SKM-1 (cell line): Measurements from ENCODE around the gene CD34.
"Not testable (repeated sequence)": the region's sequence is repeated elsewhere in the genome, so short reads cannot be mapped to it uniquely, and the experiment has no call there.

Experiments
- DNase-seq: peaks from one replicate; lab custom pipeline; 2025; ENCODE audit not compliant: unreplicated experiment; lab: John Stamatoyannopoulos, UW

Gene CD34

DNA sequence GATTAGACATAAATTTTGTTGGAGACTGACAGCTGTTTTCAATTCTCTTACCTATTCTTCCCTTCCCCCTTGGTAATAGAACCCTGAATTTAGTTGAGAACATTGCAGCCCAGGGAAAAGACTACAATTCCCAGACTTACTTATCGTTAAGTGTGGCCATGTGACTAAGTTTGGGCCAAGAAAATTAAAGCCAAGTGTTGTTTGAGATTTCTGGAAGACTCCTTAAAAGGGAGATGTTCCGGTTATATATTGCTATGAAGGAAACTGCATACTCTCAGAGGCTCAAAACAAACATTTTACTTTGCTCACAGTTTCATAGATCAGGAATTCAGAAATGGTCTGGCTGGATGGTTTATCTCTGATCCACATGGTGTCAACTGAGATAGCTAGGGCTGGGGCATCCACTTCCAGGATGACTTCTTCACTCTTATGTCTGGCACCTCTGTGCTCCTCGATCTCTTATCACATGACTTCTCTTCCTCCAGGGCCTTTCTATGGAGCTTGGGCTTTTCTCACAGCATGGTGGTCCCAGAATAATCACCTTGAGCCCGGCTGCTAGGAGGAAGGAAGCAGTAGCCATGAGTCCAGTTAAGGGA lies 22.4 kb upstream of the CD34 start:
- DNase-seq = no peak

DNA sequence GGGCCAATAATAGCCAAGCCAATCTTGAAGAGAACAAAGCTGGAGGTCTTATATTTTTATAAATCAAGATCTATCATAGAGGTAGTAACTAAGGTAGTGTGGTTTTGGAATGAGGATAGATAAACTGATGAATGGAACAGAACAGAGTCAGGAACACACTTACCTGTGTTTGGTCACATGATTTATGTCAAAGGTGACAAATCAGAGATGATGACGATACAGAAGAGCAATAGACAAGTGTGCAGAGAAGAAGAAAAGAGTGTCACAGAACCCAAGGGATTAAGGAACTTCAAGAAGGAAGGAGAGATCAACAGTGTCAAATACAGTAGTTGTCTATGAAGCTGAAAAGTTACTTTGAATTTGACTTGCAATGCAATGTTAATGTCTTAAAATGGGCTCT lies 16.1 kb upstream of the CD34 start:
- no peak for DNase-seq

DNA sequence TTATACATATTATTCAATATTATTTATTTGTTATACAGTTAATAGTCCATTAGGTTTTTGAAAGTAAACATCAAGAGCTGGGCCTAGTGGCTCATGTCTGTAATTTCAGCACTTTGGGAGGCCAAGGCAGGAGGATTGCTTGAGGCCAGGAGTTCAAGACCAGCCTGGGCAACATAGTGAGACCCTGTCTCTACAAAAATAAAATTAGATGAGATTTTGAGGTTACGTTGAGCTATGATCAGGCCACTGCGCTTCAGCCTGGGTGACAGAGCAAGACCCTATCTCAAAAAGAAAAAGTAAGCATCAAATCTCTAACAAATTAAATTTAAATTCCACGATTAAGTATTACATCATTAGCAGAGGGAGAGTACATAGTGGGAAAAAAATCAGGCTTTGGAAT lies 15.0 kb upstream of the CD34 start:
- DNase-seq = not testable (repeated sequence)

DNA sequence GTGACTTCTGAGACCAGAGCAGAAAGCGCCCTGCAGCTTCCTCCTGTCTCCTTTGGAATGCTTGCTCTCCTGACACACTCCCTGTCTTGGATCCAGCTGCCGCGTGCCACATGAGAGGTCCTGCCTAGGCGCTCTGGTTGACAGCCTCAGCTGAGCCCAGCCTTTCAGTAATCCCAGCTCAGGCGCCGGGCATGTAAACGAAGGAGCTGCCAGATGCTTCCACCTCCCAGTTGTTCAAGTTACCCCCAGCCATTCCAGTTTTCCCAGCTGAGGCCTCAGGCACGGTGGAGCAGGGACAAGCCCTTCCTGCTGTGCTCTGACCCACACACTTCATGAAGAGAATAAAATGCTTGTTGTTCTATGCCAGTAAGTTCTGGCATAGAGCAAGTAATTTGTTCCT lies 14.3 kb upstream of the CD34 start:
- DNase-seq = no peak

DNA sequence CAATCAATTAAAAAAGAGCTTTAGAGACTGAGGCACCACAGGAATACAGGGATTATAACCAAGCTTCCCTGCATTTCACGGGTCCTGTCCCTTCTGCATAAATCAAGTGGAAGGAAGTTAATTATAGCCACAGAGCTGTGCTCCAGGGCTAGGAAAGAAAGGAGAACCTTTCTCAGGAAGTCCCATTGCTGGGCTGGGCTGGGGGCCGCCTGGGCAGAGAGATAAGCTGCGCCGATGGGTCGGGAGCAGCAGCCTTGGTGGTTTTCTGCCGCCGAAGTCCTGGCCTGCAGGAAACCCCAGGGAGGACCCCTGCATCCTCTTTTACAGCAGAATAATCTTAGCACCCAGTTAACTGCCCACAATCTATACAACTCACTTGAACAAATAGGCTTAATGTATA lies 12.6 kb upstream of the CD34 start:
- peak; percentile 84 for DNase-seq

DNA sequence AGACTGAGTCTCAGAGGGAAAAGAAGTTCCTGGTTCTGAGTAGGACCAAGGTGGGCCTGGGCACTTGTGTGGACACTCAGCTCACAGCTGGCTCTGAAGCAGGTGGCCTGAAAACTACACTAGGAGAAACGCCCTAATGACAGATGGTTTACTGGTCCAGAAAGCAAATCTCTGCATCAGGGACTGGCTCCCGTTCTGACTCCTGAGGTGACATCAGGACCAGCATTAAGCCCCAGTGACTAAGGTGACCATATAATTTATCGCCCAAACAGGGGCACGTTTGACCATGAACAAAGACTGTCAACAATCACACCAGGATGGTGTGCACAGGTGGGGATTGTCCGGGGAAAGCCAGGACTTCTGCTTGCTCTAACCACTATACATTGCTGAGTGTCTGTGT lies 12.2 kb upstream of the CD34 start:
- no peak for DNase-seq

DNA sequence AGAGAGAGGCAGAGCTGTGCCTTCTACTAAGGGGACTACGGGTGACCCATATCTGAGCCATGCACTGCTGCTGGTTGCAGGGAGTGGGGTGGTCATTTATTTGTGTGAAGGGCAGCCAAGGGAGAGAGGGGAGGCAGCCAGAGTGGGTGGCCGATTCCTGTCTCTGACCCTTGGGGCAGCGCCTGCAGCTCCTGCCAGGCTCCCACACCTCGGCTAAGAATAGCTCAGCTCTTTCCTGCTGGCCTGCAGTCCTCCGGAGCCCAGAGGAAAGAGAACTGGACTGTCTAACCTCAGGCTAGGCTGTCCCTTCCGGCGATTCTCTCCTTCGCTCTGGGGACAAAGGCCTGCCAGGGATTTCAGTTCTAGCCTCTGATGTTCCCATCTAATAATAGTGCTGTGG lies 11.6 kb upstream of the CD34 start:
- DNase-seq = no peak

DNA sequence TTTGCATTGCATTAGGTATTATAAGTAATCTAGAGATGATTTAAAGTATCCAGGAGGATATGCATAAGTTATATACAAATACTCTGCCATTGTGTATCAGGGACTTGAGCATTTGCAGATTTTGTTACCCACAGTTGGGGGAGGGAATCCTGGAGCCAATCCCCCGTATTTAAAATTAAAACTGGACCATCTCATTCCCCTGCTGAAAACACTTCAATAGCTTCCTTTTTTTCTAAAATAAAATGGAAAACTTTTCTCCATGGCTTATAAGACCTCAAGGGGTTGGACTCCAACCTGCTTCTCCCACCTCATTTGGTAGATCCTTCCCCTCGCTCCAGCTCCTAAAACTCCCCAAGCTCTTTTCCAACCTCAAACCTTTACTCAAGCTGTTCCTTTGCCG lies 10.4 kb upstream of the CD34 start:
- no peak for DNase-seq

DNA sequence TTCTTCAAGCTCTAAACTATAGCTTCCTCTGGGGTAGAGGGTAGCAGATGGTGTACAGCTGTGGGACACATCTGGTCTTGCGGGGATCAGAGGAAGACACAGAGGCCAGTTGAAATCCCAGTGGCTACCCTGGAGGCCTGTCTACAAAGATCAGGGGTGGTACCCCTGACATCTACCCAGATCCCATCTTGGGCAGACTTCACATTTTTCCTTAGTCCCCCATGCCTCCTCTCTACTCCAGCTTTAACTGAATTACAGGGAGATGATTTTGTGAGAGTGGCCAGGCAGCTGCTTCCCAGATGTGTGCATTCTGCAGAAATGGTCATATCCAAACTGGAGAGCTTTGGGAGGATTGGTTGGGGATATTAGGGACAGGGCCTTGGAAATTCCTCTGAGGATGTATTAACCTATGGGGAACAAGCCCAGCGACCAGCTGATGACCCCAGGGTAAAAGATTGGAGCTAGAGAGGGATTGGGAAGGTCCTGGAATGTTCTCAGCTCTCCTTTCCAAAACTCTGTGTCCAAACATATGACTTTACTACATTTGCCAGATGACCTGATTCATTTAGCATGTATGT lies 9.6 kb upstream of the CD34 start:
- no peak for DNase-seq

DNA sequence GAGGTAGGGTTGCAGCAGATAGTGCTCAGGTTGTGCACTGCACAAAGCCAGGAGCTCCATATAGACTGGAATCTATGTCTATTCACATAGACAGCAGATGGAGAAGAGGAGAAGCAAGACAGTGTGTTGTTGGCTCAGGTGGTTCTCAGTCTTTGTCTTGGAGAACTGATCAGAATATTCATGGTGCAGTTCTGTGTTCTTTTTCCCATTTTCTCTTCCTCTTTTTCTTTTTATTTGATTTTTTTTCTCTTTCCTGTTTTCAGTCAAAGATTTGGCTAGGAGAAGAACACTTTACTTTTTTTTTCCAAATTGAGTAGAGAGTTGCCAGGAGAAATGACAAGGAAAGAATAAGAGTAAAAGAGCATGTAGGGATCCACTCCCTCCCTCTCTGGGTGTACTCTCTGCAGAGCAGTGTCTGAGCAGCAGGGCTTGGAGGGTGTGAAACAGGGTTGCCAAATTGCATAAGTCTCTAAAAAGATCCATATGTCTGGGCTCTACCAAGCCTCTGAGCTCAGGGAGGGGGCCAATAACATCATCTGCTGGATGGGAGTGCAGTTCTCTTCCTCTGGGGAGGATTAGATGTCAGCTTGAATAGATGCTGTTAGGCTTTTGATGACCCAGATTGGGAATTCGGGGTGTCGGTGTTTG lies 8.7 kb upstream of the CD34 start:
- peak; percentile 32 for DNase-seq

DNA sequence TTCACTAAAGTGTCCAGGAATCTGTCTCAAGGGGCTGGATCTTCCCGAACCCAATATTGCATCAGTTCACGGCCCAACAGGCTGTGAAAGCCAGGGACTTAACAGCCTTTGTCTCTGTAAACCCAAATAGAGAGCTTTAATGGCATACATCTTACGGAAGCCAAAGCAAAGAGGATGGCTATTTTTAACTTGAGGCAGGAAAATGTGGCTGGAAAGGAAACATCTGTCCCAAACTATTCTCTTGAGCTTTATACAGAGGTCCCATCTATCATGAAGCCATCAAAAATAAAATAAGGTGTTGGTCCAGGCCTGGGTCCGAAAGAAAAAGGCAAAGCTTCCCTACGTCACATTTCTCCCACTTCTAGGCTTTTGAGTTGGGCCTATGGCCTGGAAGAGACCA lies 7.7 kb upstream of the CD34 start:
- DNase-seq = no peak

DNA sequence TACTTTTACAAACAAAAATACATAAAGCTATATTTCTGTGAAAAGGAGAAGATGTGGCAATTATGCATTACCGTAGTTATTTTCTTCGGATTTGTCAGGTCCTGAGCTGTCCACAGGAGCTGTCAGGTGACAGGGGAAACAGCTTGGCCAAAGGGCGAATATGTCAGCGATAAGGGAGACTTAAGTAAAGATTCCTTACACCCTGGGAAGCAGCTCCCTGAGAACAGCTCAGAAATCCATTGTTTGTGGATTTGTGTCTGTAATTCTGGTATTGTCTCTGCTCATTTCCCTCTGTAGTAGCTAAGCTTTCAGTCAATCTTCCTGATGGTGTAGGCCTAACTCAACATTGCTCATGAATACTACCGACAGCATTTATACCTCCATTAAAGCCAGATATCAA lies 7.1 kb upstream of the CD34 start:
- no peak for DNase-seq

DNA sequence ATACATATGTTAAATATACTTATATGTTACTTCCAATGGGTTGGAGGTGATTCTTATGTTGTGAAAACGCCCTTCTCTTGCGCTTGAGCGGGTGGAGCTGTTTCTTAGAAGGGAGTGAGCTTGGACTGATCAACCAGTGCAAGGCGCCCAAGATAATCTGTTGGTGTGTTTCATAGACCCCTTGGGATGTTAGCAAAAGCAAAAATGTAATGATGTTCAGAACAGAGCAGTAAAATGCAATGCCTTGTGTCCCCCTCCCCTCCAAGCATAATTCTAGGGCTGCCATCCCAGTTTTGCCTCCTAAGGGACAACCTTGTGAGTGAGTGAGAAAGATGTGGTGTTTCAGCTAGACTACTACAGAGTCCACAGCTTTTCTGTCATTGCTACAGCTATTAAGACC lies 6.2 kb upstream of the CD34 start:
- no peak for DNase-seq

DNA sequence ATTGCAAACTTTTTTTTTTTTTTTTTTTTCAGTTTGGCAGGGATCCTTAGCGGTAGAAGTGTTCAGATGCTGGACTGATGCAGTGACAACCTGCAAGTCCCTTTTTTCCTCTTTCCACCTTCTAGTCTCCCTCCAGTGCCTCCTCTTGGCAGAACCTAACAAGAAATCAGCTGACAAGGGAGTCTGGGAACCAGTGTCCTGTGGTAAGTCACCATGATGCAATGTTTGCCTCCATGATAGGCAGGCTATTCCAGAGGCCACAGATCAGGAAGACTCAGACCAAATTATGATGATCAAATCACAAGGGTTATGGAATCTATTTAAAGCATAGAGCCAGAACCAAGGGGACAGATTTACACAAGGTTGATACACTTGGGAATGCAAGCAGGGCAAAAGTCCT lies 3.0 kb upstream of the CD34 start:
- DNase-seq = no peak

DNA sequence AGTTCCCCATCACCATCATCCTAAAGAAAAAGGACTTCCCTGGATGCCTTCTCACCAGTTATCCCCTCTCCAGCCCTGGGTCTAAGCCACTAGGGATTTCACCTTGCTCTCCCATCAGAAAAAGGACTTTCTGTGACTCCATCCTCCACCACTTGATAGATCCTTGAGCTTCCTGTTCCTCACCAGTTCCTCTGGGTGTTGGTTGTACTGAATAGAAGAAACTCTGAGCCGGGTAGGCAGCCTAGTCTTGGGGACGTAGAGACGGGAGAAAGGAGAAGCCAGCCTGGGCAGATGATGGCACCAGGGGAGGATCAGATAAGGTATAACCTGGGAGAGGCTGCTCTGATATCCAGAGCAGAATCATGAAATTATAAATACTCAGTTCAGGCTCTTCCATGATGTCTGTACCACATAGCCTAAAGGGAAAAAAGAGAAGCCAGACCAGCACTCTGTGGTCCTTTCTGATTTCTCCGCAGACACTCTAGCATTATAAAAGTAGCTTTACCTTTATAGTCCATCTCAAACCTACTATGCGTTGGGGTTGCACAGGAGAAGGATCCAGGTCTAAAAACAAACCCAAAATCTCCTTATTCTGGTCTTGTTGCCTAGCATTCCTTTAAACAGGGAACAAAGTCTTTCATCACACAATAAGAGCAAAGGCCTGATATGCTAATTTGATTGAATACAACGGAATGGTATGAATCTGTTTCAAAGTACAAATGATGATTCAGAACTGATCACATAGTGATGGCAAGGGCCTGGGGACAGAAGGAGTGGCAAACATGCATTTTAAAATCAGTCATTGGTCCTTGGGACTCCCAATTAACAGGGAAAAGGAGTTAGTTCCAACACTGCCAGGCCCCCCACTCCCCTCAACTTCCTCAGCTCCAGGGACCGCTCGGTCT lies 1.2 kb upstream of the CD34 start:
- no peak for DNase-seq

DNA sequence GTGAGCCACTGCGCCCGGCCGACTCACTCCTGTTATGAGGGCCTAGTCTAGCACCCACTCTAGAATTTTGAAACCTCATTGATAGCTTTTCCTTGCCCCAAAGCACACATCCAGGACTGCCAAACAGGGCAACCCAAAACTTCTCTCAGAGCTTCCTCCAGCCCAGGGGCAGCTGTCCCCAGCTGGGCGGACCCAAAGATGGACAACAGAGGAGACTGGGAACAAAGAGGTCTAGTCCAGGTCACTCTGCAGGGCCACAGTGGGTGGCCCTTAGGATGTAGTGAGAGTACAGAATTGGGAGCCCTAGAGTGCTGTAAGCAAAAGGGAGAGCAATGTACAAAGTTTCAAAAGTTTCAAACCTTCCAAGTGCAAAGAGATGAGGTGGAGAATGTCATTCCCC lies 1.2 kb downstream of the CD34 start:
- no peak for DNase-seq

DNA sequence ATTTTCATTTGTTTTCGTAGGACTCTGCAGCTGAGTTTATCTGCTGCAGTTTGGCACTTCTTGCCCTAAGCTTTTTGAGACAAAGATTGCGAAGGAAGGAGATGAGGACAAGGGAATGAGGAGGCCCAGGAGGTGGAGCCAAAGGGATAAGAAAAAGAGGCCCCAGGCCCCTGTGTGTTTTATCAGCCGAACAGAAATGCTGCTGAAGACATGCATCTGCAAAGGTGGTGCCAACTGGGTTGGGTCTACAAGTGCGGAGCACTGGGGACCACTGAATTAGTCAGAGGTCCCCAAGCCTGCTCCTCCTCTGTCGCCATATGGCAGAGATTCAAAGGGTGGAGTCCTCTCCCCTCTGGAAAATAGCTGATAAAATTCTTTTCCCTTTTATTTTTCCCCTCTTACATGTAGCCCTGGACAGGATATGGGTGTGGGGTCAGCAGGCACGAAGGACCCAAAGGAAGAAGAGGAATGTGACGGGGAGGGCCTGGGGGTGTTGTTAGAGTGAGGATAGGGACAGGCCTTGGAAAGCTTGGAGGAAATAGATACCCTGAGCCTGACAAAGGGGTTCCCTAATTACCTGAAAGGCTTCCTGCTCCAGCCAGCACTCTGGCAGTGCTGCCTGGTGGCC lies 2.7 kb downstream of the CD34 start:
- DNase-seq = peak; percentile 29

DNA sequence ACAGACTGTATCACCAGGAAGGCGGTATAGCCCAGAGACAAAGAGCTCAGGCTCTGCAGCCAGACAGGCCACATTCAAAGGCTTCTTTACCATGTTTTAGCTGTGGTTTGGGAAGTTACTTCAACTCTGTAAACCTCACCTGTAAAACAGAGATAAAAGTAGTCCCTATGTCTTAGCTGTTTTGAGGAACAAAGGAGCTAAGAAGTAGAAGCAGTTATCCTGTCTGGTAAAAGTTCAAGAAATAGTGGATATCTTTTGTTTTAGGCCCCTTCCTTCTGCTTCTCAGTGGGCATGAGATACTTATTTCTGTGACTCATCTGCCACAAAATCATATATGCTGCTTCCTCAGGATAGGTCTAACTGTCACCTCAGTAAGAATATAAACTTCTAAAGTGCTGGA lies 6.5 kb downstream of the CD34 start:
- DNase-seq = no peak

DNA sequence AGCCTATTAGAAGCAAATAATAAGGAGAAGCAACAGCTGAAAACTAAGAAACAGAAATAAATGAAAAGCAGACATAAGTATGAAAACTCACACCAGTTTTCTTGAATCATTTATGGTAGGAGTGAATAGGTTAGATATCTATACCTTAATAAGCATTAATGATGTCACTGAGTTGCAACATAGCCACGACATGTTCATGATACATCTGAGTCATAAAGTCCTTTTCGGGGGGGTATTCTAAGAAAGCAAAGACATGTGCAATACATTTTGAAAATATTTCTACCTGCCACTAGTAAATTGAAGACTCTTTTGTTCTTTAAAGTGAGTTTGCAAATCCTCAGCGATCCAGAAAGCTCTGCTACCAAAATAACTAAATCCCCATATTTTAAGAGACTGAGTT lies 7.2 kb downstream of the CD34 start:
- DNase-seq = no peak

DNA sequence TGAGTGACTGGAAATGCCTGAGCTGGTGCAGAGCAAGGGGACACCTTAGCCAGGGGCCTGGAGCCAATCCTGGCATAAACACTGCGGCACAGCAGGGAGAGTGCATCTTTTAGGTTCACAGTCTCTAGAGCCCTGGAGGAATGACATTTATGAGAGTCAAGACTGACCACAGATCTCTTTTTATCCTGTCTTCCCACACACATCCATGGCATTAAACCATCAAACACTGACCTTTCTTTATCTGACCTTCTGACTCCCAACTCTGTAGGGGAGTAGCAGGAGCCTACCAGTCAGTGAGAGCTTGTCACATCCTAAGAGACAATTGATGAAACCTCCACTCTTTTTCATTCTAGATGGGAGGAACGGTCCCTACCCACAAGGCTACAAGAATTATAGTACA lies 7.9 kb downstream of the CD34 start:
- no peak for DNase-seq

DNA sequence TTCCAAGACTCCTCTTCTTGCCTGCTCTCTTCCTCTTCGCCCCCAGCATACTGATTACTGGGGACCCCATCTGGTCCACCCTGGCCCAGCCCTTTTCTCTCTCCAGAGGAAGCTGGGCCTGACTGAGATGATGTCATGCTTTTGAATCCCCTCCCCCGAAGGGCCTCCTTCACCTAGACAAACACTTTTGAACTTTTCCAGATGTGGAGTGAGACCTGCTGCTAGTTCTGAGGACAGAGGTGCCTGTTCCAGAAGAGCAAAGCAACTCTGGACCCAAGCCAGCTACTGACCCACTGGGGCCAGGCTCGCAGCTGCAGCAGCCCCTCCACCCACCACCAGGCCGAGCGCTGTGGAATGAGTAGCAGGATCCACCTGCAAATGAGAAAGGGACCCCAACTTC lies 8.4 kb downstream of the CD34 start:
- no peak for DNase-seq
